Body of pancreas (tissue), 4 donors: Measurements from ENCODE around the gene XRRA1. TPM values are rescaled to one million over a fixed set of nuclear protein-coding genes. Genes with fewer than 3 reads are reported as not detected.

Experiments
- ATAC-seq: fragments of 150-250 bp; one replicate; pipeline ENCODE4 v1.9.1; 2016
- DNase-seq, 4 donors: peaks; one replicate each; pipeline ENCODE4 v3.0.0-alpha.2; 2019
- H3K27ac ChIP-seq, 4 donors: fragments of 200-600 bp; sonication (generic); 1 replicate in 3 of 4; 2 replicates in 1 of 4; pipeline versions ENCODE4 v1.5.1 to v1.6.1; 2016 to 2019; ENCODE audit warnings: mild to moderate bottlenecking in 1 of 4, mixed read lengths in 1 of 4, moderate library complexity in 1 of 4
- H3K27me3 ChIP-seq, 2 donors: fragments of 200-600 bp; sonication (generic); one replicate each; pipeline ENCODE4 v1.6.0; 2016; ENCODE audit warnings: mild to moderate bottlenecking in 1 of 2
- H3K36me3 ChIP-seq, 2 donors: fragments of 200-600 bp; sonication (generic); replicated peaks in 1 of 2; 2 replicates each; pipeline ENCODE4 v1.5.1; 2016; ENCODE audit warnings: low read depth in 2 of 2; ENCODE audit not compliant: insufficient read depth in 1 of 2
- H3K4me1 ChIP-seq: fragments of 200-600 bp; sonication (generic); one replicate; pipeline ENCODE4 v1.6.0; 2016
- H3K4me3 ChIP-seq, 2 donors: fragments of 200-600 bp; sonication (generic); 1 replicate in 1 of 2; 2 replicates in 1 of 2; pipeline ENCODE4 v1.5.1; 2016 to 2019
- H3K9me3 ChIP-seq, 3 donors: fragments of 200-600 bp; sonication (generic); 1 replicate in 2 of 3; 2 replicates in 1 of 3; pipeline ENCODE4 v1.5.1; 2016
- CTCF ChIP-seq, 7 experiments: fragments of 450-650 bp in 4 of 7; fragments of 200-600 bp in 3 of 7; sonication (generic) in 3 of 7; IDR thresholded peaks; one replicate each; pipeline ENCODE4 v1.5.1; 2016 to 2019; ENCODE audit warnings: antibody characterized with exemption in 7 of 7
- POLR2A ChIP-seq, 3 donors: fragments of 450-650 bp; IDR thresholded peaks; one replicate each; pipeline ENCODE4 v1.6.1; 2016; ENCODE audit warnings: antibody characterized with exemption in 3 of 3, mild to moderate bottlenecking in 2 of 3
- WGBS, 2 donors: methylation state at CpG; one replicate each; pipeline ENCODE4 v1.1.5; 2017; 5-methylcytosine and 5-hydroxymethylcytosine counted together
- intact Hi-C: fragments of 100-400 bp; cut with DNase I; formaldehyde crosslinking; loops from one replicate; pipeline ENCODE4 v1.15.1; 2023
- small RNA-seq: library from RNA; depleted of rRNA; stranded (forward); fragments of <200 nt; gene quantifications from one replicate; pipeline ENCODE3, GENCODE V24; 2016
- total RNA-seq, 2 donors: library from RNA; depleted of rRNA; stranded (reverse); fragments of >200 nt; gene quantifications; one replicate each; pipeline ENCODE4 v1.1.0, GENCODE V29; 2016

XRRA1 gene
- total RNA-seq, 2 donors from 2014 or later, result 15.6 to 35.3 TPM

- WGBS, 2 donors, result 77 to 78% methylated on average over 3 of the region's 3 CpGs
- no peak for DNase-seq
- peaks cover 0 to 4% of the 10 kb centered on the region in 2 donors for H3K36me3 ChIP-seq
Observed at GRCh38 chr11:74815966-74816365, 132.9 kb downstream of the XRRA1 start.

GRCh38 chr11:74809801-74810200, 139.1 kb downstream of the XRRA1 start:
- Histone ChIP-seq H3K9me3 (no peaks in the 10 kb centered on the region), H3K27ac (no peak overlapping the region), H3K36me3 (no peaks in the 10 kb centered on the region), H3K27me3 (no peaks in the 10 kb centered on the region), H3K4me1 (peaks cover 5% of the 10 kb centered on the region), H3K4me3 (no peak overlapping the region)
- ATAC-seq (no peak), DNase-seq (no peak)
- intact Hi-C loops, result no loop called here
- TF ChIP-seq CTCF (IDR thresholded peaks at IDR 0.05) (no peak), POLR2A (IDR thresholded peaks at IDR 0.05) (no peak)

More at GRCh38 chr11:74815966-74816365, 132.9 kb downstream of the XRRA1 start:
- TF ChIP-seq CTCF (IDR thresholded peaks at IDR 0.05) (no peak), POLR2A (IDR thresholded peaks at IDR 0.05) (no peak)
- H3K27ac ChIP-seq, result no peak overlapping the region
- intact Hi-C loops, result no loop called here
- H3K9me3 ChIP-seq, result no peaks in the 10 kb centered on the region
- ATAC-seq, result no peak
- H3K4me1 ChIP-seq, result no peaks in the 10 kb centered on the region
- H3K27me3 ChIP-seq, result no peaks in the 10 kb centered on the region
- no peak overlapping the region for H3K4me3 ChIP-seq

GRCh38 chr11:74806267-74806666, 142.6 kb downstream of the XRRA1 start:
- ATAC-seq (no peak), DNase-seq (no peak)
- no peak for TF ChIP-seq POLR2A (IDR thresholded peaks at IDR 0.05)
- TF ChIP-seq CTCF (IDR thresholded peaks at IDR 0.05), result no peak
- WGBS, 2 donors, result 92 to 100% methylated on average over 3 of the region's 3 CpGs
- no peaks in the 10 kb centered on the region for H3K27me3 ChIP-seq
- no peak overlapping the region for H3K27ac ChIP-seq
- intact Hi-C loops, result no loop called here
- peaks cover 5% of the 10 kb centered on the region for H3K4me1 ChIP-seq
- no peaks in the 10 kb centered on the region for H3K9me3 ChIP-seq
- no peak overlapping the region for H3K4me3 ChIP-seq
- no peaks in the 10 kb centered on the region for H3K36me3 ChIP-seq

- DNase-seq (peak; percentile 42 to 79 (median 64)), ATAC-seq (peak; percentile 58)
- Histone ChIP-seq H3K27me3 (no peaks in the 10 kb centered on the region), H3K36me3 (peaks cover 0 to 5% of the 10 kb centered on the region in 2 donors), H3K27ac (no peak overlapping the region), H3K4me1 (peaks cover 12% of the 10 kb centered on the region), H3K9me3 (no peaks in the 10 kb centered on the region), H3K4me3 (no peak overlapping the region)
- 73 to 75% methylated on average over 6 to 9 of the region's 9 CpGs for WGBS, 2 donors
- TF ChIP-seq CTCF (IDR thresholded peaks at IDR 0.05) (peak in 1 of 7 experiments; percentile 14), POLR2A (IDR thresholded peaks at IDR 0.05) (no peak)
- intact Hi-C loops, result no loop called here
Observed at GRCh38 chr11:74791333-74792100, 157.4 kb downstream of the XRRA1 start.

Small RNA genes lying within 50 kb of the gene (small RNA-seq; reads per million reads assigned to genes)
- gene RN7SL239P, result not detected
- gene RNU6-216P, result not detected

Other genes starting within 250 kb of the XRRA1 start
- not detected for gene CHRDL2, start 217.7 kb downstream of the XRRA1 start, total RNA-seq
- gene RNF169, start 200.2 kb downstream of the XRRA1 start, total RNA-seq, result 10 to 100 TPM; 10.2 to 15.0 TPM
- gene SPCS2, start 175 bp upstream of the XRRA1 start, total RNA-seq, result 10 to 100 TPM; 15.5 to 30.4 TPM
- 1 to 10 TPM; 1.6 to 8.6 TPM for gene NEU3, start 39.8 kb upstream of the XRRA1 start, total RNA-seq
- gene OR2AT4, start 147.8 kb upstream of the XRRA1 start, total RNA-seq, result under 1 TPM in 1 of 2 donors, not detected in 1; under 0.01 TPM
- 100 to 1,000 TPM in 1 of 2 donors, 10 to 100 TPM in 1; 33.7 to 101 TPM for gene SLCO2B1, start 202.0 kb upstream of the XRRA1 start, total RNA-seq